Activated CD4-positive, alpha-beta T cell treated with anti-CD3 and anti-CD28 coated beads, Interleukin-2, amount 10 ng/mL, durations not matched to agents 24 days and 14 days (primary cell): Measurements from ENCODE around the gene HBA1. TPM values are rescaled to one million over a fixed set of nuclear protein-coding genes. Genes with fewer than 3 reads are reported as not detected.
A peak's percentile ranks its signal among the peaks of the same experiment; 100 is the strongest.
"Not testable (repeated sequence)": the region's sequence is repeated elsewhere in the genome, so short reads cannot be mapped to it uniquely, and the experiment has no call there.

Source experiments
- DNase-seq: peaks from one replicate; pipeline ENCODE4 v3.0.0; 2022
- H3K27ac Mint-ChIP-seq: one replicate; pipeline ENCODE4 v1.8.0; 2022; ENCODE audit warnings: mild to moderate bottlenecking, mixed read lengths
- H3K27me3 Mint-ChIP-seq: one replicate; pipeline ENCODE4 v1.8.0; 2022; ENCODE audit warnings: mixed read lengths
- H3K36me3 Mint-ChIP-seq: one replicate; pipeline ENCODE4 v1.8.0; 2022; ENCODE audit warnings: low read depth, mild to moderate bottlenecking, mixed read lengths
- H3K4me1 Mint-ChIP-seq: one replicate; pipeline ENCODE4 v1.8.0; 2021; ENCODE audit warnings: mixed read lengths
- H3K4me3 Mint-ChIP-seq: one replicate; pipeline ENCODE4 v1.8.0; 2022; ENCODE audit warnings: mild to moderate bottlenecking, moderate library complexity, mixed read lengths
- H3K9me3 Mint-ChIP-seq: one replicate; pipeline ENCODE4 v1.8.0; 2021; ENCODE audit warnings: mixed read lengths
- intact Hi-C: fragments of 100-400 bp; cut with micrococcal nuclease; formaldehyde crosslinking; loops from one replicate; pipeline ENCODE4 v1.15.1; 2023
- total RNA-seq: library from RNA; stranded (reverse); gene quantifications from 2 replicates; pipeline ENCODE4 v1.2.3, GENCODE V29; 2022

The HBA1 gene
- total RNA-seq, 1 donor from 2014 or later: not detected

DNA sequence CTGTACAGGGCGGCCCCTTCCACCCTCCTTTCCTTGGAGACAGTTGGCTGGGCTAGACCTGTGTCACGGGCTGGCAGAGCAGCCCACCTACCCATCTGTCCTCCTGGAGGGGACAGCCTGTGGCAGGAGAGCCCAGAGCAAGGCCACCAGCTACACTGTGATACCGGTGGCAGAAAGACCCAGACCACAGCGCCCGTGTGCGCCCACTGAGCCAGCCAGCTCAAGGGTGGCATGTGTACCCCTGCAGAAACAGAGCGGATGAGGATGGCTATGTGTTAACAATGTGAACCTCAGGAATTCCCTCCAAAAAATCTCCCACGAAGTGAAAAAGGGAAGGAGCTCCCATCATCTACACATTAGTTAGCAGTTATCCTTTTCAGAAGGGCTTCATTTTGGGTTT is 10.8 kb downstream of the HBA1 start:
- peaks cover 2% of the 10 kb centered on the region for H3K4me1 Mint-ChIP-seq
- no peak overlapping the region for H3K27ac Mint-ChIP-seq
- peaks cover 43% of the 10 kb centered on the region for H3K36me3 Mint-ChIP-seq
- no peaks in the 10 kb centered on the region for H3K27me3 Mint-ChIP-seq
- no peaks in the 10 kb centered on the region for H3K9me3 Mint-ChIP-seq
- H3K4me3 Mint-ChIP-seq: no peak overlapping the region
- DNase-seq: no peak
- intact Hi-C loops: no loop called here

DNA sequence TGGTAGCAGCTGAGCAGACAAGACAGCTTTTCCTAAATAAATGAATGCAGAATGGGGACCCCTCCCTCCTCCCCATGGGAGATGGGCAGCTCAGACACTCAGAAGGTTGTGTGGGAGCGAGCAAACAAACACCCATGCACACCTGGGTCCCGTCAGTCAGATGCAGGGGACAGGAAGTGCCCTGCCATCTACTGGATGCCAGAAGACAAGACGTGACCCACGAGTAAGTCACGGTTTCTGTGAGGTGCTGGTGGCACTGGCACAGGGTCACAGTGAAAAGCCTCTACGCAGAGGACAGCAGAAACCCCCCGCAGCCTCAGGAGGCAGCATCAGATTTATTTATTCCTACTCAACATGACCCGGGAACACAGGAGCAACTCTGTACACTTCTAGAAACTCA is 12.2 kb downstream of the HBA1 start:
- no peak overlapping the region for H3K27ac Mint-ChIP-seq

DNA sequence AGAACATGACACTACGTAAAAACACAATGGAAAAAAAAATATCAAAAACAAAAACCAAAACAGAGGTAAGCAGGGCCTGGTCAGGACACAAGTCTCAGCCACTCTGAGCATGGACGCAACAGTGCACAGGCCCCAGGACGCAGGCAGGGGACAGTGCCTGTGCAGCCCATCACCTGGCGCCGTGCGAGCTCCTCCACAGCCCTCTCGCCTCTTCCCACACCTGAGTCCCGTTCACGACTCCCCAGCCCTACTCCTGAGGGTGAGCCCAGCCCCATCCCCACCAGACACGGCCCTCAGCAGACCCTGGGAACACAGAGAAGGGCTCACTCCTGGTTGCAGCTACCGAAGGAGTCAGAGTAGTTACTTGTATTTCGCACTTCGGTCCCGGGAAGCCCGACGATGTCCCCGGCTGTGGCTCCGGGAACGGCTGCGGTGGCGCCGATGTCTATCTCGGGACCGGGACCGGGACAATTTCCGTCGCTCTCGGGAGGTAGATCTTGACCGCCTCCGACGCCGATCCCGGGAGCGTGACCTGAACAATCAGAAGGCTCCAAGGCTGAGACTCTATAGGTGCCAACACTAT is 13.2 kb downstream of the HBA1 start:
- no peaks in the 10 kb centered on the region for H3K9me3 Mint-ChIP-seq
- H3K4me1 Mint-ChIP-seq: peaks cover 2% of the 10 kb centered on the region
- H3K27ac Mint-ChIP-seq: no peak overlapping the region
- no peak overlapping the region for H3K4me3 Mint-ChIP-seq
- peaks cover 48% of the 10 kb centered on the region for H3K36me3 Mint-ChIP-seq
- H3K27me3 Mint-ChIP-seq: no peaks in the 10 kb centered on the region
- intact Hi-C loops: no loop called here
- DNase-seq: no peak

More for the DNA sequence above, 12.2 kb downstream of the HBA1 start:
- no peak overlapping the region for H3K4me3 Mint-ChIP-seq
- H3K27me3 Mint-ChIP-seq: no peaks in the 10 kb centered on the region
- H3K4me1 Mint-ChIP-seq: peaks cover 2% of the 10 kb centered on the region
- peak; percentile 73 for DNase-seq
- intact Hi-C loops: no loop called here
- no peaks in the 10 kb centered on the region for H3K9me3 Mint-ChIP-seq
- peaks cover 46% of the 10 kb centered on the region for H3K36me3 Mint-ChIP-seq

DNA sequence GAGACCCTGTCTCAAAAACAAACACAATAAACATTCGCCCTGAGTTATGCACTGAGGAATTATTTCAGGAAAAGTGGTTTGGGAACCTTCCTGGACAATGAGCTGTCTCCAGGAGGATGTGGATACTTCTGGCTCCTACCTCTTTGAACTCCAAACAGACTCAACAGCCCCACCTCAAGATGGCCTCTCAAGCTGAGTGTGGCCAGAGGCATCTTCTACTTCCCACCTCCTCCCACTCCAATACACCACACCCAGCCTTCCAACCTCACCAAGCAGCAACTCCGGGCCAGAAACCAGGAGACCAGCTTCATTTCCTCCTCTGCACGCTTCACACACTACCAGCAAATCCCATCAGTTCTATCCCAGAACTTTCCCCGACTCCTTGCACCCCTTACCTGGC is 15.4 kb downstream of the HBA1 start:
- H3K4me1 Mint-ChIP-seq: peaks cover 2% of the 10 kb centered on the region
- H3K4me3 Mint-ChIP-seq: no peak overlapping the region
- no peak for DNase-seq
- no peaks in the 10 kb centered on the region for H3K27me3 Mint-ChIP-seq
- intact Hi-C loops: no loop called here
- no peaks in the 10 kb centered on the region for H3K9me3 Mint-ChIP-seq
- H3K27ac Mint-ChIP-seq: no peak overlapping the region
- peaks cover 54% of the 10 kb centered on the region for H3K36me3 Mint-ChIP-seq

DNA sequence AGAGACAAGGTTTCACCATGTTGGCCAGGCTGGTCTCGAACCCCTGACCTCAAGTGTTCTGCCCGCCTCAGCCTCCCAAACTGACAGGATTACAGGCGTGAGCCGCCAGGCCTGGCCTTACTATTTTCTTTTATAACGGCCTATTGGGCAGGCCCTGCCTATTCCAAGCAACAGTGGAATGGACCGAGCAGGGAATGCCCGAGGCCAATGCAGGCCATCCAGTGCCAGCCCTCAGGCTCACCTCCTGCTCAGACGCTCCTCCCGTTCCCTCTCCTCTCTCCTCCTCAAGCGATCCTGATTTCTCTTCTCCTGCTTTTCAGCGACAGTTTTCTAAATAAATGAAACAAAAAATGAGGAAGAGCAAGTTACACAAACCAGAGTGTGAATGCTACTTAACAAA is 16.2 kb downstream of the HBA1 start:
- H3K4me1 Mint-ChIP-seq: peaks cover 2% of the 10 kb centered on the region
- intact Hi-C loops: no loop called here
- no peak for DNase-seq
- no peak overlapping the region for H3K4me3 Mint-ChIP-seq
- no peak overlapping the region for H3K27ac Mint-ChIP-seq
- no peaks in the 10 kb centered on the region for H3K27me3 Mint-ChIP-seq
- no peaks in the 10 kb centered on the region for H3K9me3 Mint-ChIP-seq
- peaks cover 54% of the 10 kb centered on the region for H3K36me3 Mint-ChIP-seq

DNA sequence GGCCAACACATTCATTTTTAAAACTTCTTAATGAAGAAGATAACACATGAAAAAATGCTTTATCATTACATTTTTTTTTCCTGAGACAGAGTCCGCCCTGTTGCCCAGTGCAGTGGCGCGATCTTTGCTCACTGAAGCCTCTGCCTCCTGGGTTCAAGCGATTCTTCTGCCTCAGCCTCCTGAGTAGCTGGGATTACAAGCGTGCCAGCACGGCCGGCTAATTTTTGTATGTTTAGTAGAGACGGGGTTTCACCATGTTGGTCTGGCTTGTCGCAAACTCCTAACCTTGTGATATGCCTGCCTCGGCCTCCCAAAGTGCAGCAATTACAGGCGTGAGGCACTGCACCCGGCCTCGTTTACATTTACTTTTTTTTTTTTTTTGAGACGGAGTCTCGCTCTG is 17.0 kb downstream of the HBA1 start:
- no peak for DNase-seq
- H3K4me1 Mint-ChIP-seq: peaks cover 2% of the 10 kb centered on the region
- intact Hi-C loops: no loop called here
- H3K27ac Mint-ChIP-seq: no peak overlapping the region
- H3K27me3 Mint-ChIP-seq: no peaks in the 10 kb centered on the region
- no peaks in the 10 kb centered on the region for H3K9me3 Mint-ChIP-seq
- no peak overlapping the region for H3K4me3 Mint-ChIP-seq
- peaks cover 60% of the 10 kb centered on the region for H3K36me3 Mint-ChIP-seq

DNA sequence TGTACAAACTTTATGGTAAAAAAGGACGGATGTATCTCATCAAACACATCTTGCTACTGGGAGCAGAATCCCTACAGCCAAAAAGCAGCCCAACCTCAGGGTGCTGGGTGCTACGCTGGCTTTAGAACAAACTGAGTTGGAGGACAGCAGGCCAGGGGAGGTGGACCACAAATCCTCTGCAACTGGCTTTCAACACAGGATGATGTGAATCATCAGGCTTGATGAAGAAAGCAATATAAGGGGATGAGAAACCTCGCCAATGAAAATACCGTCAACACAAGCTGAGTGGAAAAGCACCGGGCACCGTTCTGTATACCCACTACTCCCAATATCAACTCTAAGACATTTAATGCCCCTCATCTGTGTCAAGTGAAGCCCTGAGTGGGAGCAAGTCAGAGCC is 18.0 kb downstream of the HBA1 start:
- DNase-seq: no peak
- intact Hi-C loops: no loop called here
- no peak overlapping the region for H3K4me3 Mint-ChIP-seq
- H3K27ac Mint-ChIP-seq: no peak overlapping the region
- peaks cover 54% of the 10 kb centered on the region for H3K36me3 Mint-ChIP-seq
- no peaks in the 10 kb centered on the region for H3K9me3 Mint-ChIP-seq
- no peaks in the 10 kb centered on the region for H3K4me1 Mint-ChIP-seq
- H3K27me3 Mint-ChIP-seq: no peaks in the 10 kb centered on the region

DNA sequence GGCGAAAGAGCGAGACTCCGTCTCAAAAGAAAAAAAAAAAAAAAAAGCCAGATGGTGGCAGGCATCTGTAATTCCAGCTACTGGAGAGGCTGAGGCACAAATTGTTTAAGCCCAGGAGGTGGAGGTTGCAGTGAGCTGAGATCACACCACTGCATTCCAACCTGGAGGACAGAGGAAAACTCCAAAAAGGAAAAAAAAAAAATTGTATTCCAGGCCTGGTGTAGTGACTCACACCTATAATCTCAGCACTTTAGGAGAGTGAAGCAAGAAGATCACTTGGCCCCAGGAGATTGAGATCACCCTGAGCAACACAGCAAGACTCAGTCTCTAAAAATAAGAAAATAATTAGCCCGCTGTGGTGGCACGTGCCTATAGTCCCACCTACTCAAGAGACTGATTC is 23.9 kb downstream of the HBA1 start:
- H3K4me1 Mint-ChIP-seq: no peaks in the 10 kb centered on the region
- no peaks in the 10 kb centered on the region for H3K27me3 Mint-ChIP-seq
- no peaks in the 10 kb centered on the region for H3K9me3 Mint-ChIP-seq
- intact Hi-C loops: no loop called here
- H3K36me3 Mint-ChIP-seq: peaks cover 59% of the 10 kb centered on the region
- H3K4me3 Mint-ChIP-seq: no peak overlapping the region
- H3K27ac Mint-ChIP-seq: no peak overlapping the region
- DNase-seq: no peak

DNA sequence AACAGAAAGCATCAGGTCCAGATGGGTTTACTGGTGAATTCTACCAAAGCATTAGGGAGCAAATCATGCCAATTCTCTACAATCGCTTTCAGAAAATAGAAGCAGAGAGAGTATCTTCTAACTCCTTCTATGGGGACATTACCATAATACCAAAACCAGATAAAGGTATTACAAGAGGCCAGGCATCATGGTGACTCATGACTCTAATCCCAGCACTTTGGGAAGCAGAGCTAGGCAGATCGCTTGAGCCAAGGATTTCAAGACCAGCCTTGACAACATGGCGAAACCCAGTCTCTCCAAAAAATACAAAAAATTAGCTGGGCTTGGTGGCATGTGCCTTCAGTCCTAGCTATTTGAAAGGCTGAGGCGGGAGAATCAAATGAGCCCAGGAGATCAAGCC is 26.8 kb downstream of the HBA1 start:
- peaks cover 7% of the 10 kb centered on the region for H3K4me1 Mint-ChIP-seq
- H3K4me3 Mint-ChIP-seq: no peak overlapping the region
- no peaks in the 10 kb centered on the region for H3K27me3 Mint-ChIP-seq
- peaks cover 60% of the 10 kb centered on the region for H3K36me3 Mint-ChIP-seq
- H3K27ac Mint-ChIP-seq: no peak overlapping the region
- DNase-seq: no peak
- intact Hi-C loops: no loop called here
- H3K9me3 Mint-ChIP-seq: no peaks in the 10 kb centered on the region

DNA sequence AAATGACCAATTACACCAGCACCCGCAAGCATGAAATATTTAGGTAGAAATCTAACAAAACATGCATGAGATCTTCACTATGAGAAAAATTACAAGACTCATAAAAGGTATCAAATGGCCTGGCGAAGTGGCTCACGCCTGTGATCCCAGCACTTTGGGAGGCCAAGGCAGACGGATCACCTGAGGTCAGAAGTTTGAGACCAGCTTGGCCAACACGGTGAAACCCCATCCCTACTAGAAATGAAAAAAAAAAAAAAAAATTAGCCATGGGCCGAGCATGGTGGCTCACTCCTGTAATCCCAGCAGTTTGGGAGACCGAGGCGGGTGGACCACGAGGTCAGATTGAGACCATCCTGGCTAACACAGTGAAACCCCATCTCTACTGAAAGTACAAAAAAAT is 27.6 kb downstream of the HBA1 start:
- H3K9me3 Mint-ChIP-seq, DNase-seq, H3K4me3 Mint-ChIP-seq, intact Hi-C loops, H3K27me3 Mint-ChIP-seq, H3K27ac Mint-ChIP-seq, H3K4me1 Mint-ChIP-seq: not testable (repeated sequence)
- H3K36me3 Mint-ChIP-seq: peaks cover 59% of the 10 kb centered on the region

DNA sequence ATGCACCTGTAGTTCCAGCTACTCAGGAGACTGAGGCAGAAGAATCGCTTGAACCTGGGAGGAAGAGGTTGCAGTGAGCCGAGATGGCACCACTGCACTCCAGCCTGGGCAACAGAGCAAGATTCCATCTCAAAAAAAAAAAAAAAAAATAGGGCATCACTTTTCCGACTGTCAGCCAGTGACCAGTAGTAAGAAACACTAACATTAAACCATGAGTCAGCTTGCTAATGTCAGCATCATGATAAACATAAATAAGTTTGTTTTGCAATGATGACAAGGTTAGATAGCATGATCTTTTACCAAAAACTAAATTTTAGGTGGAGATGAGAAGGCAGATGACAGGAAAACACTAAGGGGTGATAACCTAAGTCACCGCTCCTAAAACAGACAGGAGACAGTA is 32.9 kb downstream of the HBA1 start:
- intact Hi-C loops, H3K27ac Mint-ChIP-seq: not testable (repeated sequence)

DNA sequence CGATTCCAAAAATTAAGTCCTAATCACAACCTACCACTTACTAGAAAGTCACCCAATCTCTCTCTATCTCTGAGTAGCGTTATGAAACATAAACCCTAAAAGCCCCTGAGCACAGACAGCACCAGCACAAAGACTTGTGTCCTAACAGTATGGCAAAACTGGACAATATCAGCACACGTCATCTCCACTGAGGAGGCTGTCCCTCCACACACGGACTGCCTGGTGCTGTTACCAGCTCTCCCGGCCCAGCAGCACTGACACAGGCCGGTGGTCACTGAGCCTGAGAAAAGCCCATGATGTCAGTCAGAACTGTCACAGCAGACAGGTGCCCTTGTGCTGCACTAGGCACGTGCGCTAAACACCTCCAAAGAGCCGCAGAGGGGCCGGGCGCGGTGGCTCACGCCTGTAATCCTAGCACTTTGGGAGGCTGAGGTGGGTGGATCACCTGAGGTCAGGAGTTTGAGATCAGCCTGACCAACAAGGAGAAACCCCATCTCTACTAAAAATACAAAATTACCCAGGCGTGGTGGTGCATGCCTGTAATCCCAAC is 35.2 kb downstream of the HBA1 start:
- H3K4me1 Mint-ChIP-seq, H3K27ac Mint-ChIP-seq: not testable (repeated sequence)

More for the DNA sequence above, 32.9 kb downstream of the HBA1 start:
- H3K9me3 Mint-ChIP-seq, H3K4me3 Mint-ChIP-seq, H3K27me3 Mint-ChIP-seq, H3K4me1 Mint-ChIP-seq, DNase-seq: not testable (repeated sequence)
- peaks cover 46% of the 10 kb centered on the region for H3K36me3 Mint-ChIP-seq

DNA sequence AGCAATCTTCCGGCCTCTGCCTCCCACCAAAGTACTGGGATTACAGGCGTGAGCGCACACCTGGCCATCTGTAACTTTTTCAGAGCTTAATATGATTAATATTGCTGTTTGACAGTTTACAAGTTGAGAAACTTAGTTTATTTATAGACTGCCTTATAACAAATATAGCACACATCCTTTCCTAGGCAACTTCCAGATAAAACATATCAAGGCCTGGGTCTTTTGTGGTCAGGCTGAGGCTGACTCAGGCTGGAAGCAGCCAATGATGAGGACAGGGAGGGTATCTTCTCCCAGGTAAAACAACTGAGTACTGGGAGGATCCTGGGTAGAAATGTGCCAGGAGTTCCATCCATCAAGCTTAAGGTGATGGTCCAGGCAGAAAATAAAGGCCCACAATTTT is 36.5 kb downstream of the HBA1 start:
- Mint-ChIP-seq H3K4me3 (no peak overlapping the region), H3K27ac (no peak overlapping the region), H3K4me1 (peaks cover 2% of the 10 kb centered on the region), H3K36me3 (peaks cover 40% of the 10 kb centered on the region), H3K9me3 (no peaks in the 10 kb centered on the region), H3K27me3 (no peaks in the 10 kb centered on the region)
- intact Hi-C loops: no loop called here
- DNase-seq: no peak

More for the DNA sequence above, 35.2 kb downstream of the HBA1 start:
- H3K27me3 Mint-ChIP-seq, H3K9me3 Mint-ChIP-seq, intact Hi-C loops, DNase-seq, H3K4me3 Mint-ChIP-seq: not testable (repeated sequence)
- peaks cover 45% of the 10 kb centered on the region for H3K36me3 Mint-ChIP-seq

DNA sequence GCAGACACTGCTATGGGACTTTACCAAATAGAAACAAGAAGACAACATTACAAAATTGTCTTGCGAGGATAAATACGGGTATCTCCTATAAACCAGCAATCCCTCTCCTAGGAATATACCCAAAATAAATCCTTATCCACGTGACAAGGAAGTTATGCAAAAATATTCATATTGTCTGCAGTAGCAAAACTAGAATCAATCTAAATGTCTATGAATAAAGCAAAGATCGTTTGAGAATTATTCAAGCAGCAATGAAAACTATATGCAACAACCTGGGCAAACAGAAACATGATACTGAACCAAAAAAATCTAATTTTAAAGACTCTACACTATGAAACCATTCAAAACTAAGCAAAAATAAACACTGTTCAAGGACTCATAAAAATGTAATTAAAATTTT is 43.5 kb downstream of the HBA1 start:
- intact Hi-C loops: no loop called here
- DNase-seq: no peak
- H3K4me3 Mint-ChIP-seq: no peak overlapping the region
- peaks cover 6% of the 10 kb centered on the region for H3K4me1 Mint-ChIP-seq
- H3K27me3 Mint-ChIP-seq: no peaks in the 10 kb centered on the region
- no peak overlapping the region for H3K27ac Mint-ChIP-seq
- H3K9me3 Mint-ChIP-seq: no peaks in the 10 kb centered on the region
- H3K36me3 Mint-ChIP-seq: peaks cover 44% of the 10 kb centered on the region
